GM12892 (cell line): Measurements from ENCODE around the gene PLA2G2F.

Experiments used
- POLR2AphosphoS5 ChIP-seq: IDR thresholded peaks from 2 replicates; pipeline ENCODE4 v1.6.1; 2011; ENCODE audit warnings: low read depth, low read length, control low read depth
- TAF1 ChIP-seq: IDR thresholded peaks from 2 replicates; pipeline ENCODE4 v1.6.1; 2011; ENCODE audit warnings: low read depth, mild to moderate bottlenecking, control low read depth, low read length, borderline replicate concordance

DNA sequence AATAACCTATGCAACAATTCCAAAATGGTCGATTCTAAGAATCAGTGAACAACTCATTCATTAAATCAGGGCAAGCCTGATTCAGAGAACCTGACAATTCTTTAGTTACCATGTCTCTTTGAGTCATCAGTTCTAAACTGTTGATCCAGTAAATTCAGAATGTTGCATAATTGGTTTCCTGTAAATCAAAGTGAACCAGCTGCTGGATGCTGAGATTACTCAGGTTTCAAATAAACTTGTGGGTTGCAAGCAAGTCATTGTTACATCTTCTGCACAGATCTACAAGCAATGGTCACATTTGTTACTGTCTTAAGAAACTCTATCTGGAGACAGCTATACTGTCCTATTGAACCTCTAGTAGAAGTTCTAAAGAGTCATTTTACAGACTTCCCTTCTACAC lies 36.2 kb upstream of the PLA2G2F start:
- no peak for TF ChIP-seq TAF1
- TF ChIP-seq POLR2AphosphoS5 = no peak
